ENCODE measurements around the gene RAB3C. TPM values are rescaled to one million over a fixed set of nuclear protein-coding genes. Genes with fewer than 3 reads are reported as not detected.

Gene RAB3C
- total RNA-seq, 1 donor = not detected

DNA sequence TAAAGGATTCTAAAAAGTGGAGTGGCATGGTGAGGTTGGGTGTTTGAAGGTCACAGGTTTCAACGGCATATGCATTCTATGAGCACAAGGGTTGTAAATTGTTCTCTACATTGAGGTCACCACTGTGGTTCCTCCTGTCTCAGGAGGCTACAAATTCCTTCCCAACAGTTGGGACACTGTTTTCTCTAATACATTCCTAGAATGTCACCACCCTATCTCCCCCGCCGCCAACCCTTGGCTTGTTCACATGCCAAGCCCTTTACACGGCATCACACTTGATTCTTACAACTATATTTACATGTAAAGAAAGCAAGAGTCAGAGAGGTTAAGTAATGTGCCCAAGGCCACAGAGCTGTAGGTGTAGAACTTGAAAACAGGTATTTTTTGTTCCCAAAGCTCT, 315.1 kb downstream of the RAB3C start:
- DNase-seq (ENCODE audit: low read depth) = no peak
- TF ChIP-seq, protein P1, sequence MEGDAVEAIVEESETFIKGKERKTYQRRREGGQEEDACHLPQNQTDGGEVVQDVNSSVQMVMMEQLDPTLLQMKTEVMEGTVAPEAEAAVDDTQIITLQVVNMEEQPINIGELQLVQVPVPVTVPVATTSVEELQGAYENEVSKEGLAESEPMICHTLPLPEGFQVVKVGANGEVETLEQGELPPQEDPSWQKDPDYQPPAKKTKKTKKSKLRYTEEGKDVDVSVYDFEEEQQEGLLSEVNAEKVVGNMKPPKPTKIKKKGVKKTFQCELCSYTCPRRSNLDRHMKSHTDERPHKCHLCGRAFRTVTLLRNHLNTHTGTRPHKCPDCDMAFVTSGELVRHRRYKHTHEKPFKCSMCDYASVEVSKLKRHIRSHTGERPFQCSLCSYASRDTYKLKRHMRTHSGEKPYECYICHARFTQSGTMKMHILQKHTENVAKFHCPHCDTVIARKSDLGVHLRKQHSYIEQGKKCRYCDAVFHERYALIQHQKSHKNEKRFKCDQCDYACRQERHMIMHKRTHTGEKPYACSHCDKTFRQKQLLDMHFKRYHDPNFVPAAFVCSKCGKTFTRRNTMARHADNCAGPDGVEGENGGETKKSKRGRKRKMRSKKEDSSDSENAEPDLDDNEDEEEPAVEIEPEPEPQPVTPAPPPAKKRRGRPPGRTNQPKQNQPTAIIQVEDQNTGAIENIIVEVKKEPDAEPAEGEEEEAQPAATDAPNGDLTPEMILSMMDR (IDR thresholded peaks at IDR 0.05; ENCODE audit: insufficient read depth, low read depth, low read length) = no peak
- H3K4me3 ChIP-seq (ENCODE audit: low read depth, low read length) = no peak overlapping the region

DNA sequence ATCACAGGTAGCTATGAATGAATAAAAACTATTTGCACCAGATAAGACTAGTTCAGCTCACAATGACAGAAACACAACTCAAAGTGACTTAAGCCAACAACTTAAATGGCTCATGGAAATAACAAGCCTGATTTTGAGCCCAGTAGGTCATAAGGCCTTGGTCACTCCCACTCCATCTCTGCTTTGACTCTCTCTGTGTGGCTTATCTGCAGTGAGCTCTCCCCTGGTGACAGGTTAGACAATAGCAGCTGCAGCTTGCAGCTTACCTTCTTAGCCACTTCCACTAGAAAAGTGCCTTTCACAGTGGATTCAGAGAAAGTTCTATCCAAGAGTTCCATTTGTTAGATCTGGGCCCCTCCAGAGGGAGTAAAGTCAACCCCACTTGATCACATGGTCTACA, 315.7 kb downstream of the RAB3C start:
- no peak overlapping the region for H3K4me3 ChIP-seq (ENCODE audit: low read depth, low read length)
- no peak for DNase-seq (ENCODE audit: low read depth)
- TF ChIP-seq, protein P1 (IDR thresholded peaks at IDR 0.05; ENCODE audit: insufficient read depth, low read depth, low read length) = no peak

DNA sequence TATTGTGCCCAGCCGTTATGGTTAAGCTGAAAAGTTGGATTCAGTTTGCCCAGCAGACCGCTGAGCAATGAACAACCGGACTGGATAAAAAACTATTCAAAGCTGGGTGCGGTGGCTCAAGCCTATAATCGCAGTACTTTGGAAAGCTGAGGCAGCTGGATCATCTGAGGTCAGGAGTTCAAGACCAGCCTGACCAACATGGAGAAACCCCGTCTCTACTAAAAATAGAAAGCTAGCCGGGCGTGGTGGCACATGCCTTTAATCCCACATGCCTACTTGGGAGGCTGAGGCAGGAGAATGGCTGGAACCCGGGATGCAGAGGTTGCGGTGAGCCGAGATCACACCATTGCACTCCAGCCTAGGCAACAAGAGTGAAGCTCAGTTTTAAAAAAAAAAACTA, 318.4 kb downstream of the RAB3C start:
- DNase-seq (ENCODE audit: low read depth) = no peak
- H3K4me3 ChIP-seq (ENCODE audit: low read depth, low read length) = no peak overlapping the region
- TF ChIP-seq, protein P1 (IDR thresholded peaks at IDR 0.05; ENCODE audit: insufficient read depth, low read depth, low read length) = no peak

DNA sequence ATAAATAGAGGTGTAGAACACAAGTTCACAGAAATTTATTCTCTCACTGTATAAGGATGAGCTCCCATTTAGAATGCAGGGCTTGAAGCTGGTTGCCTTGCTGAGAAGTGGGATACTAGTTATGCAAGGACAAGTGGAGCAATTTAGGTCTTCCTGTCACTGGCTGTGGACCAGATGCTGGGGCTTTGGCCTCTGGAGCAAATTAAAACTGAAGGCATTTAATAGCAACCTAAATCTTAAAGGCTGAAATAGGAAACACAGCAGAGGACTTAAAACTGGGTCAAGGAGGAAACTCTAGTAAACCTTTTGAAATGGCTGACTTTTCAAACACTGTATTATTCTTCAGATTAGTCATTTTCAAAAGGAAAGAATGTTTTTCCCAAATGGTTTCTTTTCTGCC, 319.4 kb downstream of the RAB3C start:
- no peak overlapping the region for H3K4me3 ChIP-seq (ENCODE audit: low read depth, low read length)
- TF ChIP-seq, protein P1 (IDR thresholded peaks at IDR 0.05; ENCODE audit: insufficient read depth, low read depth, low read length) = no peak
- DNase-seq (ENCODE audit: low read depth) = no peak

DNA sequence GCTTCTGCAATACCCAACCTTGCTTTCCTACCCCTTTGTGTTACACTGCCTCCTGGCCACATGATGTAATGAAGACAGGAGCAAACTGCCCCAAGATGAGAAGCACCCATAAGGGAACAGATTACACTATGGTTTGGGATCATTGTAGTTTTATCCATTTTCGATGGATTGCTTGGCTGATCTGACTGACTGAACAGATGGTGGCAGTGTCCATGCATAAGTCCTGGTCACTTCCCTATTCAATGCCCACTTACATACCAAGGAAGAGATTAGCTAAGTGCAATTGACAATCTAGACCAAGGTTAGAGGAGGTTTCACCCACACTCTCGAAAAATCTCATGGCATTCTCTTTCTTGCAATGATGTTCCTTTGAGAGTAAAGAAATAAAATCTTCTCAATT, 319.9 kb downstream of the RAB3C start:
- TF ChIP-seq, protein P1 (IDR thresholded peaks at IDR 0.05; ENCODE audit: insufficient read depth, low read depth, low read length) = no peak
- DNase-seq (ENCODE audit: low read depth) = no peak
- no peak overlapping the region for H3K4me3 ChIP-seq (ENCODE audit: low read depth, low read length)

DNA sequence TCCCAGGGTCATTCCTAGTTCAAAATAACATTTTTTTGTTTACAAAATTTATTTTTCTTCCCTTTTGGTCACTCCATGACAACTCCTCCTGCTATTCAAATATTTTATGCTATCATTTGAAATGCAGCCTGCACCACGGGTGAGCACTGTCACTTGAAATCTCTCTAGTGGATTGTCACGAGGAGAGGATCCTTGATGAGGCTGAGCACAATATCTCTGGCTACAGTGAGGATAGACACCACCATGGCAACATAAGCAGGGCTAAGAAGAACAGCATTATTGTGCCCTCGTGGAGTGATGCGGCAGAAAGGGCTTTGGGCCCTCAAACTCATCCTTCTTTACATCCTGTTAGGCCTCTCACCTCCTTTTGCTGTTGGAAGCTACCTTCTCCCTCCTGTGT, 321.9 kb downstream of the RAB3C start:
- H3K4me3 ChIP-seq (ENCODE audit: low read depth, low read length) = no peak overlapping the region
- TF ChIP-seq, protein P1 (IDR thresholded peaks at IDR 0.05; ENCODE audit: insufficient read depth, low read depth, low read length) = no peak
- DNase-seq (ENCODE audit: low read depth) = no peak

DNA sequence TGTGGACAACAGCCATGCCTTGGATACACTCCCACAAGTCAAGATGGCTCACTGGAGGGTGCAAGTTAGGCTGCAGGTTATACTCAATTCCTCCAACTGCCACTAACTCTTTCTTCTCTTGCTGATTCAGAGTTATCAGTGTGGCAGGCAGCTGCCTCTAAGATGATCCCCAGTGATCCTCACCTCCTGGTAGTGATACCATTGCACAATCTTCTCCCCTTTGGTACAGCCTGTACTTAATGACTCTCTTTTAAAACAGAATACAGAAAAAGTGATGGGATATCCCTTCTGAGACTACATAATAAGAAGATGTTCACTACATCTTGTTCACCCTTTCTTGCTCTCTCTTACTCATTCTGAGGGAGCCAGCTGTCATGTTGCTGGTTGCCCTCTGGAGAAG, 323.1 kb downstream of the RAB3C start:
- peak; percentile 8 for DNase-seq (ENCODE audit: low read depth)
- no peak overlapping the region for H3K4me3 ChIP-seq (ENCODE audit: low read depth, low read length)
- TF ChIP-seq, protein P1 (IDR thresholded peaks at IDR 0.05; ENCODE audit: insufficient read depth, low read depth, low read length) = no peak
